RWPE2 (cell line): ENCODE measurements around the gene TANC1.

ENCODE experiments used
- ATAC-seq: fragments of 200-7000 bp; cut with Tn5 transposase; 3 replicates; pipeline ENCODE4 v1.9.1; 2021; ENCODE audit warnings: low read depth
- DNase-seq: peaks from one replicate; pipeline ENCODE4 v3.0.0-alpha.2; 2020; ENCODE audit warnings: low spot score
- H3K27ac ChIP-seq: fragments of 450-650 bp; 2 replicates; pipeline ENCODE4 v1.5.1; 2017; ENCODE audit warnings: mild to moderate bottlenecking; ENCODE audit not compliant: poor library complexity, severe bottlenecking
- H3K27me3 ChIP-seq: fragments of 250-450 bp; sonication (Bioruptor Pico); 2 replicates; pipeline ENCODE4 v1.5.1; 2021; ENCODE audit warnings: mild to moderate bottlenecking, moderate library complexity; ENCODE audit not compliant: insufficient read depth, poor library complexity, severe bottlenecking
- H3K36me3 ChIP-seq: fragments of 250-450 bp; sonication (Bioruptor Pico); 2 replicates; pipeline ENCODE4 v1.5.1; 2020; ENCODE audit warnings: low read depth, mild to moderate bottlenecking, moderate library complexity
- H3K4me1 ChIP-seq: fragments of 250-450 bp; sonication (Bioruptor Pico); 2 replicates; pipeline ENCODE4 v1.5.1; 2021; ENCODE audit warnings: mild to moderate bottlenecking, moderate library complexity; ENCODE audit not compliant: insufficient read depth, poor library complexity, severe bottlenecking
- H3K4me3 ChIP-seq: fragments of 250-450 bp; sonication (Bioruptor Pico); 2 replicates; pipeline ENCODE4 v1.5.1; 2021; ENCODE audit warnings: mild to moderate bottlenecking, moderate library complexity; ENCODE audit not compliant: severe bottlenecking
- H3K9me3 ChIP-seq: fragments of 250-450 bp; sonication (Bioruptor Pico); 2 replicates; pipeline ENCODE4 v1.5.1; 2021; ENCODE audit warnings: mild to moderate bottlenecking, moderate library complexity; ENCODE audit not compliant: severe bottlenecking
- CTCF ChIP-seq: fragments of 450-650 bp; IDR thresholded peaks from one replicate; pipeline ENCODE4 v1.5.1; 2017; ENCODE audit warnings: mild to moderate bottlenecking, moderate library complexity; ENCODE audit not compliant: poor library complexity, severe bottlenecking

Gene TANC1

GRCh38 chr2:159148901-159149300, 180.5 kb downstream of the TANC1 start:
- TF ChIP-seq CTCF = no peak
- DNase-seq (no peak), ATAC-seq (no peak)
- no peak overlapping the region for H3K4me3 ChIP-seq
- peaks cover 32% of the 10 kb centered on the region for H3K36me3 ChIP-seq
- no peak overlapping the region for H3K27ac ChIP-seq
- peaks cover 22% of the 10 kb centered on the region for H3K4me1 ChIP-seq
- no peaks in the 10 kb centered on the region for H3K27me3 ChIP-seq
- no peaks in the 10 kb centered on the region for H3K9me3 ChIP-seq

- no peak for TF ChIP-seq CTCF
- Histone ChIP-seq H3K36me3 (peaks cover 32% of the 10 kb centered on the region), H3K9me3 (no peaks in the 10 kb centered on the region), H3K4me1 (peaks cover 31% of the 10 kb centered on the region), H3K27ac (no peak overlapping the region), H3K4me3 (no peak overlapping the region), H3K27me3 (no peaks in the 10 kb centered on the region)
- ATAC-seq = no peak
- no peak for DNase-seq
Measured at GRCh38 chr2:159149747-159150146, 181.3 kb downstream of the TANC1 start.

GRCh38 chr2:159150280-159150746, 181.9 kb downstream of the TANC1 start:
- H3K36me3 ChIP-seq = peaks cover 32% of the 10 kb centered on the region
- H3K27ac ChIP-seq = no peak overlapping the region
- no peak for DNase-seq
- no peaks in the 10 kb centered on the region for H3K9me3 ChIP-seq
- ATAC-seq = no peak
- peaks cover 36% of the 10 kb centered on the region for H3K4me1 ChIP-seq
- TF ChIP-seq CTCF = no peak
- H3K27me3 ChIP-seq = no peaks in the 10 kb centered on the region
- no peak overlapping the region for H3K4me3 ChIP-seq

- Histone ChIP-seq H3K27me3 (no peaks in the 10 kb centered on the region), H3K9me3 (no peaks in the 10 kb centered on the region), H3K36me3 (peaks cover 35% of the 10 kb centered on the region), H3K4me1 (peaks cover 48% of the 10 kb centered on the region), H3K27ac (no peak overlapping the region), H3K4me3 (no peak overlapping the region)
- no peak for DNase-seq
- no peak for TF ChIP-seq CTCF
- ATAC-seq = no peak
Measured at GRCh38 chr2:159151198-159152127, 183.0 kb downstream of the TANC1 start.
